Amygdala (tissue), 56 donors: ENCODE measurements around the gene NUDT3.

Experiments used
- DNase-seq, 56 donors: peaks; one replicate each; lab custom pipeline; 2025; lab: John Stamatoyannopoulos, UW

NUDT3 gene

GRCh38 chr6:34231566-34232336 is 160.7 kb downstream of the NUDT3 start:
- DNase-seq: no peak

GRCh38 chr6:34230653-34231371 is 161.7 kb downstream of the NUDT3 start:
- DNase-seq: no peak

DNA sequence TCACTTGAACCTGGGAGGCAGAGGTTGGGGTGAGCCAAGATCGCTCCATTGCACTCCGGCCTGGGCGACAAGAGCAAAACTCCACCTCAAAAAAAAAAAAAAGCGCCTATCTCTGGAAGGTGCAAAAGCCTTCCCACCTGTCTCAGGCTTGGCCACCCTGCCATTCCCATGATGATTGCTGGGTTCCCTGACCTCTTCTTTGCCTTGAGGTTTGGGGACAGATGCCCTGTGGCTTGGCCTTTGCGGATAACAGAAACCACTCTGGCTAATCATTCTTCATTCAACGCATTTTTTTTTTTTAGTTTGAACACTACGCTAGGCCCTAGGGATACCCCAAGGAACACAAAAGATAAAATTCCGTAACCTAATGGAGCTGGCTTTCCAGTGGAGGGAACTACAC is 162.6 kb downstream of the NUDT3 start:
- no peak for DNase-seq
